GM18520 (cell line): ENCODE measurements around the gene SNX11.
"Not testable (repeated sequence)": the region's sequence is repeated elsewhere in the genome, so short reads cannot be mapped to it uniquely, and the experiment has no call there.

Experiments used
- ATAC-seq: cut with Tn5 transposase; IDR thresholded peaks from one replicate; pipeline ENCODE4 v1.9.1; 2021; ENCODE audit not compliant: unreplicated experiment

Gene SNX11

GRCh38 chr17:48107137-48108055, at the start of gene SNX11:
SNX11 (plus strand) TSS chr17:48107766; CDS start chr17:48112044, 4,278 bp downstream.
- peak; percentile 67 for ATAC-seq

- no peak for ATAC-seq
Observed at GRCh38 chr17:48058393-48059124, 49.0 kb upstream of the SNX11 start.

- ATAC-seq, result no peak
Observed at GRCh38 chr17:48059125-48059668, 48.4 kb upstream of the SNX11 start.

- ATAC-seq, result no peak
Observed at GRCh38 chr17:48060249-48060648, 47.3 kb upstream of the SNX11 start.

GRCh38 chr17:48062273-48062672, 45.3 kb upstream of the SNX11 start:
- no peak for ATAC-seq

- no peak for ATAC-seq
Observed at GRCh38 chr17:48064638-48065037, 42.9 kb upstream of the SNX11 start.

GRCh38 chr17:48066192-48066591, 41.4 kb upstream of the SNX11 start:
- ATAC-seq, result no peak

- ATAC-seq, result no peak
Observed at GRCh38 chr17:48066656-48067055, 40.9 kb upstream of the SNX11 start.

GRCh38 chr17:48067245-48067644, 40.3 kb upstream of the SNX11 start:
- ATAC-seq, result no peak

- ATAC-seq, result not testable (repeated sequence)
Observed at GRCh38 chr17:48067808-48068207, 39.8 kb upstream of the SNX11 start.

GRCh38 chr17:48068491-48068961, 39.0 kb upstream of the SNX11 start:
- no peak for ATAC-seq

GRCh38 chr17:48070195-48070594, 37.4 kb upstream of the SNX11 start:
- ATAC-seq, result no peak

- ATAC-seq, result no peak
Observed at GRCh38 chr17:48071654-48072053, 35.9 kb upstream of the SNX11 start.

- ATAC-seq, result not testable (repeated sequence)
Observed at GRCh38 chr17:48072811-48073210, 34.8 kb upstream of the SNX11 start.

- ATAC-seq, result not testable (repeated sequence)
Observed at GRCh38 chr17:48073566-48074094, 33.9 kb upstream of the SNX11 start.

- ATAC-seq, result no peak
Observed at GRCh38 chr17:48074322-48075081, 33.1 kb upstream of the SNX11 start.

GRCh38 chr17:48077152-48077551, 30.4 kb upstream of the SNX11 start:
- not testable (repeated sequence) for ATAC-seq

GRCh38 chr17:48081858-48082257, 25.7 kb upstream of the SNX11 start:
- ATAC-seq, result no peak

- ATAC-seq, result no peak
Observed at GRCh38 chr17:48084932-48085331, 22.6 kb upstream of the SNX11 start.

- ATAC-seq, result no peak
Observed at GRCh38 chr17:48093341-48094045, 14.1 kb upstream of the SNX11 start.
